T-helper 22 cell (primary cell): ENCODE results near the gene VPS8.

ENCODE experiments used
- DNase-seq: peaks from one replicate; pipeline ENCODE4 v3.0.0-alpha.2; 2020; ENCODE audit warnings: low read depth

Gene VPS8

DNA sequence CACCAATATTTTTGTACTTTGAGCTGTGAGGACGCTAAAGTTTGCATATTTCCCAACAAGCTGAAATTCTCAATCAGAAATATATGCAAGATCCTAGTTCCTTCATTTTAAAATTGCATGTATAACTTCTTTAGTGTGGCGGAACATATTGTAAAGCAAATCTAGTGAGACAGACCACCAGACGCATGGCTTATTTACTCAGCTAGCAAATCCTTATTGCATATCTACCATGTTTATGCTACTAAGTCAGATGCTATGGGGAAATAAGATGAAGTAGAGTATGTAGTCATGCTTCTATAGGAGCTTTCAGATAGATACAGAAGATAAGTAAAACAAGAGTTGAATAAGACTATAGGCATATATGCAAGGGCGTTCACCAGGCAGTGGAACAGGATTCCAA is 278.8 kb downstream of the VPS8 start:
- no peak for DNase-seq

DNA sequence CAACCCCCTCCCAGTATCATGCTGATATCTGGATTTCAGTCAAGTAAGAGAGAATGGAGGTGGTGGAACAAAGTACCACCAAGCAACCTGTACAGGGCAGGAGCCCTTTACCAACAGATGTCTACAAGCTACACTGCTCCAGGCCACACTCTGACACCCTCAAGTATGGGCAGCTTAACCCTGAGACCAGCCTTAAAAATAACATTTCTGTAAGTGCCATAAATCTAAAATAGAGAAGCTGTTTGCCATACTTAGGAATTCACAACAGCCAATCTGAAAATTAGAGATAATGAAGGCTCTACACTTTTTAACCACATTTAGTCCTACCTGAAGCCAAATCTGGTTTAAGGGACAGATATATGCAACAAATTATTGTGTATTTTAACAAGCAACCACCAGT is 281.1 kb downstream of the VPS8 start:
- DNase-seq: no peak

DNA sequence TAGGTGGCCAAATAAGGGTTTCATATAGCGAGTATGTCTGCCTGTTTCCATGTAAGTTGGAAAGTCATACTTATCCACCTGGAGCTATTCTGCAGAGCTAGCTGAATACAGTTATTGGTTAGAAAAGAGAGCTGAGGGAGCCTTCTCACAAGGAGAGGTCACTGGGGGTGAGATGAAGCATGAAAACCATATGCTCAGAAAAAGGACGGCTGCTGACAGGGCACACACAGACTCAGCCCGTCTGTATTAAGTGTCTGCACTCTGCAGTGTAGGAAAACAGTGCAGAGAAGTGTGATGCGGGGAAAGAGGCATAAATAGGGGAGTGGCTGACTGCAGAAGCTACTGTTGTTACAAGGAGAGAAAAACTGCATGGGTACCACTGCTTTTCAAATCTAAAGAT is 282.7 kb downstream of the VPS8 start:
- no peak for DNase-seq
